GM20000 (cell line): ENCODE data around the gene VARS2.

Source experiments
- DNase-seq: peaks from one replicate; pipeline ENCODE4 v3.0.0; 2012; ENCODE audit warnings: low spot score
- CTCF ChIP-seq: IDR thresholded peaks from 2 replicates; pipeline ENCODE4 v1.5.1; 2012; ENCODE audit warnings: mild to moderate bottlenecking, control low read depth; ENCODE audit errors: extremely low read depth, missing control alignments

The VARS2 gene

GRCh38 chr6:30876039-30876730 is 37.9 kb upstream of the VARS2 start:
- no peak for TF ChIP-seq CTCF
- DNase-seq: no peak

GRCh38 chr6:30877419-30878262 is 36.4 kb upstream of the VARS2 start:
- peak; percentile 79 for DNase-seq
- peak; percentile 76 for TF ChIP-seq CTCF

DNA sequence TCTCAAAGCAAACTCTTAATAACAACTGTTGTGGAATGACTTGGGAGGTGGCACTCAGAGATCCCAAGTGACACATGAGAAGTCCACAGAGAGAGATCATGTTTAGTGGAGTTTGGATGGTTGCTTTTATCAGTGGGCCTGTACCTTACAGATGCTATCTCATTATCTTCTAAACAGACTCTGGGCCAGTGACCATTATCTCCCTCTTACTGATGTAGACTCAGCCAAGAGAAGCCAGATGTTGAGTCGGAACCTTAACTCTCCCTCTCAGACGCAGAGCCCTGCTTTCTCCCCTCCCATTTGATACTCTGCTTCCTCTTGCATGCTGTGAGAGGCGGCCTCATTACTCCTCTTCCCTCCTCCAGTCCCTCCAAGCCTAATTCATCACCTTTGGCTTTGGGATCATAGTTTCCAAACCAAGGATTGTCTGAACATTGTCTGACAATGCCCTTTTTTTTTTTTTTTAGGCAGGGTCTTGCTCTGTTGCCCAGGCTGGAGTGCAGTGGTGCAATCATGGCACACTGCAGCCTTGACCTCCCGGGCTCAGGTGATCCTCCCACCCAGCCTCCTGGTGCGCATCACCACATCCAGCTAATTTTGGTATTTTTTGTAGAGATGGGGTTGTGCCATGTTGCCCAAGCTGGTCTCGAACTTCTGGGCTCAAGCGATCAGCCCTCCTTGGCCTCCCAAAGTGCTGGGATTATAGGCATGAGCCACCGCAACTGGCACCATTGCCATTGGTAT is 34.2 kb upstream of the VARS2 start:
- DNase-seq: no peak
- no peak for TF ChIP-seq CTCF

DNA sequence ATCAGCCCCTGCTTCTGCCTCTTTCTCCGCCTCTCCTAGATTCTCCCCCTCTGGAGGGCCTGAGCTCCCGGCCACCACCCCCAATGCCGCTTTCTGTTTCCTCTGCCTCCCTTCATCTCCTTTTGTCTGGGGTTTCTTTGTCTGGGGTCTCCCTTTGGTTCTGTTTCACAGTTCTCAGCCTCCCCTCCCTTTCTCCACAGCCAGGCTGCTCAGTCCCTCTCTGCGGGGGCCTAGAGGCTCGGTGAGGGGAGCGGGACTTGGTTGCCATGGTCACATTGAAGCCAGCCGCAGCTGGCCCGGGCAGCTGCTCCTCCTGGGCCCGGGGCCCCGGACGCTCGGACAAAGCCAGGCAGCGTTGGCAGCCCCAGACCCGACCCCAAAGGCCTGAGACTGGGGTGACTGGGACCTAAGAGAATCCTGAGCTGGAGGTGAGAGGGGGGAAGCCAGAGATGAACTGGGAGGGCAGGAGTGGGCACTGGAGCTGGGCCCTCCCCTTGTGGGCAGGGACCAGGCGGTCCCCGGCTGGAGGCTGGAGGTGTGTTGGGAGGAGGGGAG is 33.3 kb upstream of the VARS2 start:
- no peak for TF ChIP-seq CTCF
- no peak for DNase-seq

DNA sequence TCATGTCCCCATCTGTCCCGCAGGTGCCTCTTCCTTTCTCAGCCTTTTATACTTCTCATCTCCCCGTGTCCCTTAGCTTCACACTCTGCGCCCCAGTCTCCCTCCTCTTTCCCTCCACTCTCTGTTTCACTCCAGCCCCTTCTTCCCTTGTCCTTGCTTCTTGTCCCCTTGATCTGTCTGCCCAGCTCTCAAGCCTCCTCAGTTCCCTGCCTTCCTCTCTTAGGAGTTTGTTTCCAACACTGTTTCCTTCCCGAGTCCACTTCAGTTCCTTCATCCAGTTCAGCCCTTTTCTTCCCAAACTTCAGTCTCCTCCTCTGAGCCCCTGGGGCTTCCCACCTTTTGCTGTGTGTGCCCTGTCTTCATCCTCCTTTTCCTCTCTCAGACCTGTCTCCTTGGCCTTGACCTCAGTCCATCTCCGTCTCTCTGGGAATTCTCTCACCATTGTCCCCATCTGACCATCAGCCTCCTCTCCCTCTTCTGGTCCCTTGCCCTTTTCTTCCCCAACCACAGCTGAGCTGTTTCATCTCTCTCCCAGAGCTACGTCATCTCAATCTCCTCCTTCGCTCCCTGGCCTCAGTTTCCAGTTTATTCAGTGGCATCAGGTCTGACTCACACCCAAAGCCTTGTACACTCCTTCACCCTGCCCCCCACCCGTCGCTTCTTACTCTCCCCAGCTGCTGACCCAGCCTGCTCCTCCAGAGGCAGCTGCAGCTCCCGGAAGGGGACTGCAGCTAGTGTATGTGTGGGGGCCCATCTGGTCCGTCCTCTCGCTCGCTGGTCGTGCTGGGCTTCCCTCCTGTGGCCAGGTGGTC is 32.4 kb upstream of the VARS2 start:
- no peak for TF ChIP-seq CTCF
- DNase-seq: no peak

GRCh38 chr6:30882204-30882758 is 31.8 kb upstream of the VARS2 start:
- no peak for TF ChIP-seq CTCF
- peak; percentile 17 for DNase-seq
